ENCODE results near the gene MYO3B.

DNA sequence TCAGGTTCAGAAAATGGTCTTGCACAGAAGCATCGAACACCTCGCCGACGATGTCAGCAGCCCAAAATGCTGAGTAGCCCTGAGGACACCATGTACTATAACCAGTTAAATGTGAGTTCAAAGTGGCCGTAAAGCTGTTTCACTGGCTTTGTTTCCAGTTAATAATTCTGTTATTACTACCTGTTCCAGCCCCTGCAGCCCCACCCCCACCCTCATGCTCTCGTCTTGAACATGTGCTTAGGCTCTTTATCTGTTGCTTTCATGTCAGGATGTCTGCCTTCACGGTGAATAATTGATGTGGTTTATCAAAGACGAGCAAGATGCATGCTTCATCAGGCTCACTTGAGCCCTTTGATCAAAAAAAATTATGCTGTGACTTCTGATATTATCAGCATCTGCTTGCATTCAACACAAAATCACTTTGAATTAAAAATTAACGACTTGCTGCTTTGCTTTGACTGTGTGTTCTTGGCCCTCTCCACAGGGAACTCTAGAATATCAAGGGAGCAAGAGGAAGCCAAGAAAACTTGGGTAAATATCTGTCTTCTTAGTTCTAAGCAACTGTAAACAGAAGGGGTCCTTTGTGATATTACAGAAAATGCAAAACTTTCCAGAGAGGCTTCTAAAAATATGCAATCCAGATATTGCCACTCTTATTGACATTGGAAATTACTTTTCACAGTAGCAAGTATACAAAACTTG lies 473.8 kb downstream of the MYO3B start:
- TF ChIP-seq, protein P1, sequence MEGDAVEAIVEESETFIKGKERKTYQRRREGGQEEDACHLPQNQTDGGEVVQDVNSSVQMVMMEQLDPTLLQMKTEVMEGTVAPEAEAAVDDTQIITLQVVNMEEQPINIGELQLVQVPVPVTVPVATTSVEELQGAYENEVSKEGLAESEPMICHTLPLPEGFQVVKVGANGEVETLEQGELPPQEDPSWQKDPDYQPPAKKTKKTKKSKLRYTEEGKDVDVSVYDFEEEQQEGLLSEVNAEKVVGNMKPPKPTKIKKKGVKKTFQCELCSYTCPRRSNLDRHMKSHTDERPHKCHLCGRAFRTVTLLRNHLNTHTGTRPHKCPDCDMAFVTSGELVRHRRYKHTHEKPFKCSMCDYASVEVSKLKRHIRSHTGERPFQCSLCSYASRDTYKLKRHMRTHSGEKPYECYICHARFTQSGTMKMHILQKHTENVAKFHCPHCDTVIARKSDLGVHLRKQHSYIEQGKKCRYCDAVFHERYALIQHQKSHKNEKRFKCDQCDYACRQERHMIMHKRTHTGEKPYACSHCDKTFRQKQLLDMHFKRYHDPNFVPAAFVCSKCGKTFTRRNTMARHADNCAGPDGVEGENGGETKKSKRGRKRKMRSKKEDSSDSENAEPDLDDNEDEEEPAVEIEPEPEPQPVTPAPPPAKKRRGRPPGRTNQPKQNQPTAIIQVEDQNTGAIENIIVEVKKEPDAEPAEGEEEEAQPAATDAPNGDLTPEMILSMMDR (IDR thresholded peaks at IDR 0.05): no peak
- TF ChIP-seq EZH2 (IDR thresholded peaks at IDR 0.05): no peak
